Right forelimb (tissue), 1 donor: ENCODE results near the gene FLNB.
A peak's percentile ranks its signal among the peaks of the same experiment; 100 is the strongest.

Experiments used
- DNase-seq: peaks from one replicate; pipeline ENCODE4 v3.0.0-alpha.2; 2018

Gene FLNB

GRCh38 chr3:58008141-58009025, at the start of gene FLNB:
FLNB (plus strand) TSS chr3:58008422; CDS start chr3:58008565, 143 bp downstream.
- DNase-seq = peak; percentile 94

DNA sequence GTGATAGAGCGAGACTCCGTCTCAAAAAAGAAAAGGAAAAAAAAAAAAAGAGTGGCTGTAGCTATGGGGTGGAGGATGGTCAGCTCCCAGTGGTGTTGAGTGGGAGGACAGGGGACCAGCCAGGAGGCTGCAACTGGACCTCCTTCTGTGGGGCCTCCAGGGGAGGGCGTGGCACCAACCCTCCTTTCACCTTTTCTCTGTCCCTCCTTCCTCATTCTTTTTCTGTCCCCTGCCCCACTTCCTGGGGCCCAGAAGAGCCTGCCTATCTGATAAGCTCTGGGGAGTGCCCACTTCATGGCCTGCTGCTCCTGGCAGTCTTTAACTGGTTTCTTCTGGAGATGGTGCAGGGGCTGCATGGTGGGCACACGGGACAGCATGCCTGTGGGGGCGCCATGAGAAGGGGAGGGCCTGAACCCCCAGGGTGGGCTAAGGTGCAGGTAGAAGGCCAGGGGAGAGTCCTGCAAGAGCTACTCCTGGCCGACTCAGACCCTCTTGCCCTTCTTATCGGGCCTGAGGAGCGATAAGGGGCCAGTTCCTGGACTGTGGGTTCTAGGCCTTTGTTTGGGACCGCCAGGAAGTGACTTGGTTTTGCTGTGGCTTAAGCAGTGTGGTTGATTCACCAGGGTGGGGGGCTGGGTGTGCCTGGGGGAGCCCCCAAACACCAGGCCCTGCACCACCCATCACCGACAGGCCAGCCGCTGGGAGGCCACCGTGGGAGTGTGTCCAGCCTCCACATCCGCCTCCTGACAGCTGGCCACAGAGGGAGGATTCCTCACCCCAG, 49.4 kb upstream of the FLNB start:
- DNase-seq = no peak

DNA sequence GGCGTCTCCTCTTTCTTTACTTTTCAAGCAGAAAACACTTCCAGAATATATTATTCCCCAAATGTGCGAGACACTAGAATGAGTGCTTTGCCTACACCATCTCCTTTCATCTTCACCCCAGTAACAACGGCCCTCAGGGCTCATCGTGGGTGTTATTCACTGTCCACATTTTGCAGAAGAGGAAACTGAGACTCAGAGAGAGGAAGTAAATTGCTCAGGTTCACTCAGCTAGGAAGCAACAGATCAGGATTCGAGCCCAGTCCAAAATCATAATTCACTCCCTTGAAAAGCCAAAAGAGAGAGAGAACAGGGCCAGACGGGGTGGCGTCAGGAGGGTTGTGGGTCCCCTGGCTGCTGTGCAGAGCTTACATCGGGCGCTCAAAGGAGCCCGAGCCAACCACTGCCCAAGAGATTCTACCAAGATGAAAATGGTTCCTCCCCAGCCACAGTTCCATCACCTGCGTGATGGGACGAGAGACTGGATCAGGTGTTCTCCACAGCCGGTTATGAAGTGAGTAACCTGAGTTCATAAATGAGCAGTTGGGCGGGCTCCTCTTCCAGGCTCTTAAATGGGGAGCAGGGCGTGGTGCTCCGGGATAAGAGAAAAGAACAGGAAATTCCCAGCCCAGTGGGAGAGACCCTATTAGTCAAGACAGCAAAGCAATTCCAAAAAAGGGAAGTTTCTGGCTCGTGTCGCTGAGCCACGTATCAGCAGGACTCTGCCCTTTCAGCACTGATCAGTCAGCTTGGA, 48.6 kb upstream of the FLNB start:
- DNase-seq = no peak

DNA sequence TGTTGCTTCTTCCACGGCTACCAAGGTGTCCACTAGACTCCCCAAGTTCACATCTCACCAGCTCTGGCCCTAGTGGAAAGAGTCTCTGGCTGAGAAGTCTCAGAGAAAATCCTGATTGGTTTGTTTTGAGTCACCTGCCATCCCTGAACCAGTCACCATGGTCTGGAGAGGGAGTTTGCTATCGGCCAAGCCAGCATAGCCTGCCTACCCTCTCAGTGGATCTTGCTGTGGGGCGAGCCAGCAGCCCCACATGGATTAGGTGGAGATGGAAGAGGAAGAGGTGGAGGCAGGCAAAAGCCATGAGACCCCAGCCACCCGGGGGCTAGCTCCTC, 48.1 kb upstream of the FLNB start:
- DNase-seq = no peak

- no peak for DNase-seq
Measured at GRCh38 chr3:57961177-57961827, 46.9 kb upstream of the FLNB start.

GRCh38 chr3:57961828-57962447, 46.3 kb upstream of the FLNB start:
- DNase-seq = no peak

GRCh38 chr3:57962448-57962834, 45.8 kb upstream of the FLNB start:
- DNase-seq = no peak

DNA sequence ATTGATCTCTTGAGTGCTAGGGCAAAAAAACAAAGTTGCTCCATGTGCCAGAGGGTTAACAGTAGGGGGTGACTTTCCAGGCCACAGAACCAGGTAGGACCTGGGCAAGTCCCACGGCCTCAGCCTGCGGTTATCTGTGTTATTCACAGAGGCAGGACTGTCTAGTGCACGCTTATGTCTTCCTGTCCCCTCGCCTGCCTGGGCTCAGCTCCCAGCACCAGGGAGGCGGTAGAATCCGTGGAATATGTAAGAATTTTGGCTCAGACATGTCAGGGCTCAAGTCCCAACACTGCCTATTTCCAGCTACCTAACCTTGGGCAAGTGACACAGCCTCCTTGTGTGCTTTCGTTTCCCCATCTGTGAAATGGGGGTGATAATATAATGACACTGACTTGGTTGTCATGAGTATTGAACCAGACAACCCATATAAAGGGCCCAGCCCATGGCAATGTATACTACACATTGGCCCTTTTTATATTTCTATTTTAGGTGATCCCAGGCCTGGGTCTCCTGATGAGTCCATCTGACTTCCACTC, 44.3 kb upstream of the FLNB start:
- DNase-seq = no peak

DNA sequence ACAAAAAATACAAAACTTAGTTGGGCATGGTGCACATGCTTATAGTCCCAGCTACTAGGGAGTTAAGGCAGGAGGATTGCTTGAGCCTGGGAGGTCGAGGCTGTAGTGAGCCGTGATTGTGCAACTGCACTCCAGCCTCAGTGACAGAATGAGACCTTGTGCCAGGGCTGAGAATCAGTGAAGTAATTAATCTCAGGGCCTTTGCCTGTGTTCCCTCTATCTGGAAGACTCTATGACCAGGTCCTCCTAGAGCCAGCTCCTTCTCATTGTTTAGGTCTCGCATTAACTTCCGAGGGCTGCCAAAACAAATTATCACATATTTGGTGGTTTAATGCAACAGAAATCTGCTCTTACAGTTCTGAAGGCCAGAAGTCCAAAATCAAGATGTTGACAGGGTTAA, 41.4 kb upstream of the FLNB start:
- DNase-seq = no peak

DNA sequence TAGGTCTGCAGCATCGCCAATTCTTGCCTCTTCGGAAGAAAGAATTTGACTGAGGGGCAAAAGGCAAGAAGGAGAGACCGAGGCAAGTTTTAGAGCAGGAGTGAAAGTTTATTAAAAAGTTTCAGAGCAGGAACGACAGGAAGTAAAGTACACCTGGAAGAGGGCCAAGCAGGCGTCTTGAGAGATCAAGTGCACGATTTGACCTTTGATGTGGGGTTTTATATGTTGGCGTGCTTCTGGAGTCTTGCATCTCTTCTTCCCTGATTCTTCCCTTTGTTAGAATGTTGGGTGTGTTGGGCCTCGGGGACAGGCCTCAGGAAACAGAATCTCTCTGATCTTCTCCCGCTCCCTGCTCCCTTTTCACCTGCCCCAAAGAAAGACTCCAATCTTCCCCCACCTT, 40.6 kb upstream of the FLNB start:
- no peak for DNase-seq

- DNase-seq = no peak
Measured at GRCh38 chr3:57968501-57968900, 39.7 kb upstream of the FLNB start.

DNA sequence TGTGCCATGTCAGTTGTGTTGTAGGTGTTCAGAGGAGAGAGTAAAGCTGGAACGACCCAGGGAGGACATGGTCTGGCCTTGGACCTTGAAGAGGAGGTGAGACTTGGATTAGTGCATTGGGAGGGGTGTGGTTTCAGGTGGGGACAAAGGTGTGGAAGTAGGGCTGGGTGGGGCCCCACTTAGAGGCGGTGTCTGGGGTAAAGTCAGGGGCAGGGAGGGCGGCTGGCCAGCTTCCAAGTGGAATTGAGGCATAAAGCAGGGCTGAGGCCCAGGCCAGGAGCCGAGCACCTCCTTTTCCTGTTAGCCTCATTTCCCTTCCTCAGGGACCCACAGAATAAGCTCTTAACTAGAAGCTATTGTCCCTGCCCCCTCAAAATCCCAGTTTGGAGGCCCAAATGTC, 36.2 kb upstream of the FLNB start:
- DNase-seq = no peak

DNA sequence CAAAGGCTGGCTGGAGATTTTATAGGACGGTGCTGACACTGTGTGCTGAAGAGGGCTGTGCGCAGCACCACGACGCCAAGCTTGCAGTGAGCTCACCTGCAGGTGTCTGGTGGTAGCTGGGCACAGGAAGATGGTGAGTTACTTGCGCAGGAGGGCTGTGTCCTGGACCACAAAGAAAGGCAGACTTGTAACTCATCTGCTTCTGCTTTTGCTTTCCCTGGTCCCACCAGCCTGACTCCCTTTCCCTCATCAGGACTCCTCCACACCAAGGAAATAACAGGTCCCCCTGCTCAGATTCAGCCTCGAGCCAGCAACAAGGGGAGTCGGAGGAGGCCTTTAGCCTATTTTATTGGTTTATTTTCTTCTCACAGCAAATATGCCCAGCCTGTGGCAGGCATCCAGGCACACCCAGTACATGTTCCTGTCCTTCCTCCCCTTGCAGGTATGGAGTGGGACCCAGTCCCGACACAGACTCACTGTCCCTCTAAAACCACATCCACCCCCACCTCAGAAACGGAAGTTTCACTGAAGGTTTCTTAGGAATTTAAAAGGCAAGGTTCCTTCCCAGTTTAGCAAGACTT, 35.6 kb upstream of the FLNB start:
- DNase-seq = no peak

DNA sequence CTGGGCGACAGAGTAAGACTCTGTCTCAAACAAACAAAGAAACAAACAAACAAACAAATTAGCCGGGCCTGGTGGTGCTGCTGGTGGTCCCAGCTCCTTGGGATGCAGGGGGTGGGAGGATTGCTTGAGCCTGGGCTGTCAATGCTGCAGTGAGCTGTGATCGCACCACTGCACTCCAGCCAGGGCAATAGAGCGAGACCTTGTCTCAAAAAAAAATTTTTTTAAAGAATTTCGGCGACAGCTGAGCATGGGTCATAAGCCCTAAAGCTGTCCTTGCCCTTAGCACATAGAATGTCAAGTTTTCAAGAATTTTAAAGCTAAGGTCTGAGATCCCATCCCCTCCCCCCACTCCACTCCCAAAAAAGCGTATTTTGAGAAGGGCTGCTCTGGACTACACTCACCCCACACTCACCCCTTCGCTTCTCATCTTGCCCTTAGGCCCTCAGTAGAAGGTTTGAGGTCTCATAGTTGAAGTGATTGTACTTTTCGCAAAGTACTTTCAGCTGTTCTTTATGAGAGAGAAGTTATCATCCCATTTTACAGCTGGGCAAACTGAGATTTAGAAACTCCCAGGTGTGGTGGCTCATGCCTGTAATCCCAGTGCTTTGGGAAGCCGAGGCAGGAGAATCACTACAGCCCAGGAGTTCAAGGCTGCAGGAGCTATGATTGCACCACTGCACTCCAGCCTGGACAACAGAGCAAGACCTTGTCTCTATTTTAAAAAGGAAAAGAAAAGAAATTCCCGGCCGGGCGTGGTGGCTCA, 34.3 kb upstream of the FLNB start:
- DNase-seq = no peak

DNA sequence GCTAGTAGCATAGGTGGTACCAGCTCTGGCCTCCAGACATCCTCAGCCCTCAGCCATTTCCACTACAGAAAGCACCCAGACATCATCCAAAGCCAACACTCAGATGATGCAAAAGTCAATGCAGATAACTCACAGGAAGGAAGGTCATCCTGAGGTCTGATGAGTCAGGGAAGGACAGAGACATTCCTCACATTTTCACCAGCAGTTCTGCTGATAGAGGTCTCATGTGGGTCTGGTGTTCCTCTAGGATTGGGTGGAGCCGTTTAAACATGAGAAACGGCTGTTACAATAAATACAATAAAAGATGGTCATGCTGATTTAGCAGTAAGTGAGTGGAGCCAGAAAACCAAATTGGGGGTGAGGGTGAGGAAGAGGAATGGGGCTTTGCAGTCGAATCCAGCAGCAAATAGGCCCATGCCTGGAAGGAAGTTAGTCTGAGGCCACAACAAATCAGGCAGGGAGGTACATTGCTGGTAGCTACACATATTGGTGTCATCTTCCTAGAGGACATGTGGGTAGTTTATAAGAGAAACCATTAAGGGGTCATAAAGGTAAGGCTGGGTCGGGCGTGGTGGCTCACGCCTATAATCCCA, 33.3 kb upstream of the FLNB start:
- no peak for DNase-seq

- no peak for DNase-seq
Measured at GRCh38 chr3:57977818-57978235, 30.4 kb upstream of the FLNB start.

GRCh38 chr3:57978316-57978715, 29.9 kb upstream of the FLNB start:
- no peak for DNase-seq

DNA sequence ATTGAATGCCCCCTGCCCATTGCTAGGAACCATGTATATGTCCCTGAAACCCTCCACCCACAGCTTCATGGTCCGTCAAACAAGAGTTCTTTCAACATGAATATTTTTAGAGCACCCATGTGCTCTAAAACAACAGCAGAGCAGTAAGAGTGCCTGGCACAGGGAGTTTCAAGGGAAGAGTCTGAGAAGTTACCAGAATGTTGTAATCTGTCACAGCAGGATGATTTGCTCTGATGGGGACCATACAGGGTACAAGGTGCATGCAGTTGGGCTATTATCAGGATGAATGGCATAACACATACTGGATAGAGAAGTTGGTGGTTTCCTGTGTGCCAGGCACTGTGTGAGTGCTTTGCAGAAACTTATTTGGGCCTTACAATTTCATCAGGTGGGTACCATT, 27.8 kb upstream of the FLNB start:
- no peak for DNase-seq

DNA sequence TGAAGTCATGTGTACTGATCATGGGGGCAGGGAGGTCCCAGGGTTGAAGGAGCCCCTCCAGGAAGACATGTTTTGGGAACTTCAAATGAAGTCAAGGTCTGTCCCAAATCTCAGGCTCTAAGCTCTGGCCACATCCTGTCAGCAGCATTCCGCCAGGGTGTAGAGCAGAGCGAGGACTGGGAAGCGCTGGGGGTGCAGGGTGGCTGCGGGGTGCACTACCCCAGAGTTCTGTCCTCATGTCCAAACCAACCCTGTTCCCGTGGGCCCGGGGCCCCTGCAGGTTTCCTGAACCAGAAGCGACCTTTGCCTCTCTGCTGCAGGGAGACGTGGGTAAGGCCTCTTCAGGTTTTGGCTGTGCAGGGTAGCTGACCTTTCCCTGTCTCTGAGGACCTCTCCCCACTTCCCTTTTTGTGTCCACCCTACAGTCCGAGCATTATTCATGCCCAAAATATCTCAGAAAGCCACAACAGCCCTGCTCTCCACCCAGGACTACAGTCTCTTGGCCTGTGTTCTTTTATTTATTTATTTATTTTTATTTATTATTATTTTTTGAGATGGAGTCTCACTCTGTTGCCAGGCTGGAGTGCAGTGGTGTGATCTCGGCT, 26.6 kb upstream of the FLNB start:
- DNase-seq = no peak

DNA sequence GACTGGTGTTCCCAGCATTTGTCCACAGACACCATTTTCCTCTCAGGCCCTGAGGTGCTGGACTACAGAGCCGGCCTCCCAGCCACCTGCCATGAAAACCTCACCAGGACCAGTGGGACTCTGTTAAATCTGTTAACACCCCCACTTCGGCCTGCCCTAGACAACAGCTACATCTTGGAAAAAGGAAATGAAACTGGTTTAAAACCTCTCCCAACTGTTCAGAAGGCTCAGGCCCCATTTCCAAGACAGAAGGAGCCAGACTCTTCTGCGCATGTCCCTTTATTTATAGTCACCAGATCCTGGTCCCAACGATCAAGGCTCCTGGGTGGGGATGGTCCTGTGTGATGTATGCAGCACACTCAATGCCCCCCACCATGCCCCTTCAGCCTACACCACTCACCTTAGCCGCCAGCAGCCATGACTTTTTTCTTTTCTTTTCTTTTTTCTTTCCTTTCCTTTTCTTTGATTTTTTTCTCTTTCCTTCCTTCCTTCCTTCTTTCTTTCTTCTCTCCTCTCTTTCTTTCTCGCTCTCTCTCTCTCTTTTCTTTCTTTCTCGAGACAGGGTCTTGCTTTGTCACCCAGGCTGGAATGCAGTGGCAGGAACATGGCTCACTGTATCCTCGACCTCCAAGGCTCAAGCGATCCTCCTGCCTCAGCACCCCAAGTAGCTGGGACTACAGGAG, 25.5 kb upstream of the FLNB start:
- no peak for DNase-seq
